HG03460 (cell line): Measurements from ENCODE around the gene ELOB.

Experiments
- ATAC-seq: cut with Tn5 transposase; IDR thresholded peaks from one replicate; pipeline ENCODE4 v1.9.1; 2021; ENCODE audit not compliant: unreplicated experiment

Gene ELOB

DNA sequence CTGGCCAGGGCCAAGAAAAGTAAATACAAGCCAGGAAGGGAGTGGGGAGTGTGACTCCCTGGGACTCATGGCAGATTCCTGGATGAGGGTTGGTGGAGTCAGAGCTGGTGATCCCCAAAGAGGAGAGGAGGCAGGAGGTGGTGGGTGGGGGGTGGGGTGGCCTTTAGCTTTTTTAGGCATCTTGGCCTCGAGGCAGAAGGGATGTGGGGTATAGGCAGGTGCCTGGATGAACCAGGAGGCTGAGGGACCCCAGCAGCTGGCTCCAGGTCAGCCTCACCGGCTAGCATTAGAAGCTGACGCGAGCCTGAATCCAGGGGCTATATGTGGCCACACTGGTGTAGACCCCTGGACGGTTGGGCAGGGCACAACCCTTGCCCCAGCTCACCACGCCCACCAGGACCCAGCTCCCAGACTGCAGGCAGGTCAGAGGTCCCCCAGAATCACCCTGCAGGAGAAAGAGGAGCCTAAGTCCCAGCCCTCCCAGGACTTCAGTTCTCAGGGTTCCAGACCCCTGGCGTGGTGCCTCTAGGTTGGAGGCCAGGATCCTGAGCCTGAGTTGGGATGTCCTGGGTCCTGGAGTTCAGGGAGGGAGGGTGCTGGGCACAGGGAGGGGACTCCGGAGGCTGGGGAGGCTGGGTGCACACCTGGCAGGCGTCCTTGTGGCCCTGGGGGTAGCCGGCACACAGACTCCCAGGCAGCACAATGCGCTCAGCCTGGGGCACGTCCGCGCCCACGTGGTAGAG, 7.4 kb upstream of the ELOB start:
- no peak for ATAC-seq

DNA sequence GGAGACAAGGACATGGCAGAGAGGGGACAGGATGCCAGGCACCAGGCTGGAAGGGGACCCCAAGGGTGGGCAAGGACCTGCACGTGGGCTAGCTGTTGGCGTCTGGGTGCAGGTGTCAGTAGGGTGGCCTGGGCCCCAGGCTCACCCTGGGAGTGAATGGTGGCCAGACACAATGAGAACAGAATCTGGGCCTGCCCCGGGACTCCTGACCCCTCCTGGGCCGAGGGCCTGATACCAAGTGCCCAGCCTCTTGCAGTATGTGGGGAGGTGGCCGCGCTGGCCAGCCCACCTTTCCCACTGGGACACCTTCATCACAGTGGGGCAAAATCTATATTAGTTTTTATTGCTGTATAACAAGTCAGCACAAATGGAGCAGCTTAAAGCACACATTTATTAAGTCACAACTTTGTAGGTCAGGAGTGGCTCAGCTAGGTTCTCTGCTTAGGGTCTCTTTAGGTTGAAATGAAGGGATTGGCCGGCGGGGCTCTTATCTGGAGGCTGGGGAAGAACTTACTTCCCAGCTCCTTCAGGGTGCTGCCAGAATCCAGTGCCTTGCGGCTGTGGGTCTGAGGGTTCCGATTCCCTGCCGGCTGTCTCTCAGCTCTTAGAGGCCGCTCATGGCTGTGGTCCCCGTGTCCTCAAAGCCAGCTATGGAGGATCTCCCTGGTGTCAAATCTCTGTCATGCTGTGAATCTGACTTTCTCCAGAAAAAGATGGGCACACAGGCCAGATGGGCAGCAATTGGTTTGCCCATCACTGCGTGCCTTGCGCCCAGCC, 6.7 kb upstream of the ELOB start:
- no peak for ATAC-seq

DNA sequence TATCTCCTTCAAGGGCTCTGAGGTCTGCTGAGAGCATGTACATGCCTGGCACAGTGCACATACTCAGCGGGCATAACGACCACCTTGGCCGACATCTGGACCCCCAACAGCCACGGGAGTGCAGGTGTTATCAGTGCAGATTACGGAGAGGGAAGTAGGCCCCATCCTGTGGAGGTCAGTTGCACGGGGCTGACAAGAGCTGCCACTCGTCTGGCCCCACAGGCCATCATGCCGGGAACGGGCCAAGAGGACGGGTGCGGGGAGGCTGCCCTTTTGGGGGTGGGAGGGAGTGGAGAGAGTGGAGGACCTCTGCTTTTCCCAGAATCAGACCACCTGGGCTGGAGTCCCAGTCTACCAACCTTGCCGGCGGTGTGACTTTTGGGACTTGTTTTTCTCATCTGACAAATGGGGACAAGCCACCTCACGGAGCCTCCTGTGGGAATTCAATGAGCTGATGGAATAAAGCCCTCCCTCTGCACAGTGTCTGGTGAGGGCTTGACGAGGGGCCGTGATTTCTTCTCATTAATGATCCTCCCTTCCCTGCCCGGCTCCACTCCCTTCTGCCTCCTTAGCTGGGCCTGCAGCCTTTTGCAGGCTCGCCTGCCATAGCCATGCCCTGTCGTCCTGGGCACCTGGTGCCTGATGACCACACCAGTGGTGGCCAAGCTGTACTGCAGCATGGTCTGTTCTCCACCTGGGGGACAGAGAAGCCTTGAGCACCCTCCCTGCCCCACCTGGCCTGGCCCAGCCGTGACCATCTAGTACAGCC, 5.7 kb upstream of the ELOB start:
- ATAC-seq: no peak

DNA sequence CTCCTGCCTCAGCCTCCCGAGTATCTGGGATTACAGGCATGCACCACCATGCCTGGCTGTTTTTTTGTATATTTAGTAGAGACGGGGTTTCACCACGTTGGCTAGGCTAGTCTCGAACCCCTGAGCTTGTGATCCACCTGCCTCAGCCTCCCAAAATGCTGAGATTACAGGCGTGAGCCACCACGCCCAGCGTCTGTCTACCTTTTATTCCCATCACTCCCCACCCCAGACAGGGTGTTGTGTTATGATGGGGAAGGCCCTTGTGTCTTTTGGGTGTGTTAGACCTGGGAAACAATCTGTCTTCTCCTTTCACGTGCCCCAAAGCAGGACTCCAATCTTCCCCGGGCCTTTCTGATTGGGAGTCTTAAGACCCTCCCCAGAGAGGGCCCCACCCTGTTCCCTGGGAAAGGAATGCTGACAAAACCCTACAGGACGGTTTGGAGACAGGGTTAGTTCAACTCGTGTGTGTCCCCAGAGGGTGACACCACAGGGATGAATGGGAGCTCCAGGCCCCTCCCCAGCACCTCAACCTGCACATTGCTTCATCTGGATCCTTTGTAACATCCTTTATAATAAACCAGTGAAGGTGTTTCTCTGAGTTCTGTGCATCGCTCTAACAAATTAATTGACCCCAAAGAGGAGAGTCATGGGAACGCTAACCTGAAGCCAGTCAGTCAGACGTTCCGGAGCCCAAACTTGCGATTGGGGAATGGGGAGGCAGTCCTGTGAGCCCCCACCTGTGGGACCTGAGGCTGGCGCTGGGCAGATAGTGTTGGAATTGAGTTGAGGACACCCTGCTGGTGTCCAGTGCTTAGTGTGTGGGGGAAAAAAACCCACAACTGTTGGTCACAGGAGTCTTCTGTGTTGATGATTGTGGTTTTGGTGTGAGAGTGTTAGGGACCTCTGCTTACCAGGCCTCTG, 3.2 kb upstream of the ELOB start:
- no peak for ATAC-seq

DNA sequence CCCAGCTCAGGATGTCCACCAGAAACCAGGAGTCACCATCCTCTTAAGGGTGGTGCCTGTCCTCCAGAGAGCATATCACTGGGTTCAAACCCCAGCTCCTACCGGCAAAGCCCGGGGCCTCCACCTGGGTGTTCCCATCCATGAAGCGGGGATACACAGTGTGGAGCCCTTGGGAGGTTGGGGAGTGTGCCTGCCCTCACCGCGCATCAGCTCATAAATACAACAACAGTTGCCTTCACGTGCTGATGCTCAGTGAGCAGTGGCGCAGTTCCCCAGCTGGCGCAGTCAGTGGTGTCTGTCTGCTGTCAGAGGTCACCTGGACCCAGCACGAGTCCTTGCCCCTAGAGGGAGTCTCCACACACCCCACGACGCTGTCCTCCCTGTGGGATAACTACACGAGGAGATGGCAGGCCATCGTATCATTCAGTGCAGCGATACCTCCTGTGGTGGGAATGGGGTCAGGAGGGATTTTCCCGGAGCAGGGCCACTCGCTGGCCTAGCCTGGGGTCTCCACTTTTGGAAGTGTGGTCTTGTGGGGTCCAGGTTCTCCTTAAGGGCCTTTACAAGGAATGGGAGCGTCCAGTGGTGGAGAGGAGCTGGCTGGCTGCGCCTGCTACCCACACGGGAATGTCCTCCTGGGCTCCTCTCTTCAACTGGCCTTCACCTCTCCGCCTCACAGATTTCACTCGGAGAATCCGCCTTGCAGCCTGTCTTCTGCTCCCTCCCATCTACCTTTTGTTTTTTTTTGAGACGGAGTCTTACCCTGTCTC, 2.3 kb upstream of the ELOB start:
- ATAC-seq: no peak

DNA sequence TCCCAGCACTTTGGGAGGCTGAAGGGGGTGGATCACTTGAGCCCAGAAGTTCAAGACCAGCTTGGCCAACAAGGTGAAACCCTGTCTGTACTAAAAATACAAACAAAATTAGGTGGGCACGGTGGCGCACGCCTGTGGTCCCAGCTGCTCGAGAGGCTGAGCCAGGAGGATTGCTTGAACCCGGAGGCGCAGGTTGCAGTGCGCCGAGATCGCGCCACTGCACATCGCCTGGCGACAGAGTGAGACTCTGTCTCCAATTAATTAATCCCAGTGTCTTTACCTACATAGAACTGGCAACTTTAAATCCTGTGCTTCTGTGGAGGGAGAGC, 1.5 kb upstream of the ELOB start:
- no peak for ATAC-seq

DNA sequence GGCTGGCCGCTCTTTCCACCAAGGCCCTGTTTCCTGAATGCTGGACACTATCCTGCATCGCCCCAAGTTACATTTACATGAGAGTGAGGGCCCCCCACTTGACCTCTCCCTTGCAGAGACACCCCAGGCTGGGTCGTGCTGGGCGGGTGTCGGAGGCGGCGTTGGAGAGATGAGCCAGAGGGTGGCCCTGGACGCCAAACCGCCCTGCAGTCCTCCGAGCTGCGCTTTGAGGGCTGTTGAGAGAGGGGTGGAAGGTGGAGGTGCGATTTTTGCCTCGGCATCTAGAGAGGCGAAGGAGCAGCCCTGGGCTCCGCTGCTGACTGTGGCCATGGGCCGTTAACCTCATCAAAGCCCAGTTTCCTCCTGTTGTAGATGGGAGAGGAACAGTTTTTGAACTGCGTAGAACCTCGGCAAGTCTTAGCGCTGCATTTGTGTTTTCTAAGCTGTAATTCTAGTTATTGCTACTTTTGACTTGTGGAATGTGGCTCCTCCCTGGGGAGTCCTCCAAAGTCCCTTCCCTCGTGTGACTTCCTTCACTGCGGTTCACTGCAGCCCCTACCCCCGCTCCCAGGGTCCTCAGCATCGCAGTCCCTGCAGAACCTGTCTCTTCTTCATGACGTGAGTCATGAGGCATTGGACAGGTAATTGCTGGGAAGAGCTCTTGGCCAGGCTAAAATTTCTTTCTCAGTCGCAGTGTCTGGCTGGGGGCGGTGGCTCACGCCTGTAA, 986 bp upstream of the ELOB start:
- no peak for ATAC-seq

DNA sequence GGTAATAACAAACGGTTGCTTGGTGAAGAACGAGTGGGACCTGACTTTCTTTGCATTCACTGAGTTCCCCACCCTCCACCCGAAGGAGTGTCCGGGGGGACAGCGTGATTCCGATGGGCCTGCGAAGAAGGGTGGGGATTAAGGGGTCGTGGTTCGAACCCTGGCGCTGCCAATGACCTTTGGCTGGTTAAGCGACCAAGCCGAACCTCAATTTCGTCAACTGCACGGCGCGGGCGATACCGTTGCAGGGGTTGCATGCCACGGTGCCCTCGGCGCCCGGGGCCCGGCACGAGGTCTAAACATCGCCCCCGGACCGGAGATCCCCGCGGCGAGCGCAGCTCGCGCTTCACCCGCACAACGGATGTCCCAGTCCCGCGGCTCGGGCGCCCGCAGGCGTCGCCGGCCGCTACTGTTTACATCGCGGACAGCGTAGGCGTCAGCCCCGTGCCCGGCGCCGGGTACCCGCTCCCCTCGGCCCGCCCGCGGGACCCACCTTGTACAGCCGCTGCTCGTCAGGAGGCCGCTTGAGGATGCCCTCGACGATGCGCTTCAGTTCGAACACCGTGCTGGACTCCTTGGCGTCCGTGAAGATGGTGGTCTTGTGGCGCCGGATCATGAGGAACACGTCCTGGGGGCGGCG, 460 bp downstream of the ELOB start:
- ATAC-seq: peak; percentile 26

DNA sequence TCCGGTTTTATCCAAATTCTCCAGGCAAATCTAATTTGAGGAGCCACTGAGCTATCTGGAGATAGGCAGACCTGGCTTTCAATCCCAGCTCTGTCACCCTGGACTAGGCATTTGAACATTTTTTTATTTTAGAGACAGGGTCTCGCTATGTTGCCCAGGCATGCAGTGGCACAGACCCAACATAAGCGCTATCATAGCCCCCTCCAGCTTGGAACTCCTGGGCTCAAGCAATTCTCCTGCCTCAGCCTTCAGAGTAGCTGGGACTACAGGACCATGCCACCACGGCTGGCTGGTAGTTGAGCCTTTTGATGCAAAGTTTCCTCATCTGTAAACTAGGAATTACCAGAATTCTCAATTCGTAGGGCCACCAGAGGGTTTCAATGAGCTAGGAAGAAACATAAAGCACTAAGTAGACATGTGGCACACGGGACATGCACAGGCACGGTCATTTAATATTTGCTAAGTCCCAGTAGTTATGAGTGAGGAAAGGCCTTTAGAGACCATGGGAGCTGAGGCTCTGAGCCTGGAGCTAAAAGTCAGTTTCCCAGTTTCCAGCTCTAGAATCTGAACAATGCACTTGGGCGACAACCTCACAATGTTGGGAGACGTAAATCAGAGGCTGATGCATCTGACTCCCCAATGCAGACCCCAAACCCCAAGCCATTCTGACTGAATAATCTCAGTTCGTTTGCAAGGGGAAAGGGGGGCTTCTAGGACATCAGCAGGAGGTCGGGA, 1.1 kb downstream of the ELOB start:
- no peak for ATAC-seq

DNA sequence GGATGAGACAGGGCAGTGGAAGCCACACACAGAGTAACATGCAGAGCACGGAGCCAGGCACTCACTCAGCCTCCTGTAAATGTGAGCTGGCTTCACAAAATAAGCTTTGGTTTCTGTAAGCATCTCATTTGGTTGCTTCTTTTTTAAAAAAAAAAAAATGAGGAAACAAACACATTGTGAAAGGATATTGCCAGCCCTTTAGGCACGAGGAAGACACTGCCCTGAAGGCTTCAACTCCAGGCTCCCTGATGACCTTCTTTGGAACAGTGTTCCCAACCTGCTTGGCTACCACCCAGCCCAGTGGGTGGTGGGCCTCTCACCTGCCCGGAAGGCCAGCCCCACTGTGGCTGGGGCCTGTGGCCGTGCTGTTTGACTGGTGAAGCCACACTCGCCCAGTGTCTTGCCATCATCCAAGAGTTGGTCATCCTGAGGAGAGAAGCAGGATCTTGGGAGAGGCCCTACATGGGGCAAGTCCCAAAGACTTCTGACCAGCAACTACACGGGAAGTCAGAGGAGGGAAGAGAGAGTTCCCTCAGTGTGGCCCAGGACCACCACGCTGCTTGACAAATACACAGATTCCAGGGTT, 1.9 kb downstream of the ELOB start:
- ATAC-seq: no peak

DNA sequence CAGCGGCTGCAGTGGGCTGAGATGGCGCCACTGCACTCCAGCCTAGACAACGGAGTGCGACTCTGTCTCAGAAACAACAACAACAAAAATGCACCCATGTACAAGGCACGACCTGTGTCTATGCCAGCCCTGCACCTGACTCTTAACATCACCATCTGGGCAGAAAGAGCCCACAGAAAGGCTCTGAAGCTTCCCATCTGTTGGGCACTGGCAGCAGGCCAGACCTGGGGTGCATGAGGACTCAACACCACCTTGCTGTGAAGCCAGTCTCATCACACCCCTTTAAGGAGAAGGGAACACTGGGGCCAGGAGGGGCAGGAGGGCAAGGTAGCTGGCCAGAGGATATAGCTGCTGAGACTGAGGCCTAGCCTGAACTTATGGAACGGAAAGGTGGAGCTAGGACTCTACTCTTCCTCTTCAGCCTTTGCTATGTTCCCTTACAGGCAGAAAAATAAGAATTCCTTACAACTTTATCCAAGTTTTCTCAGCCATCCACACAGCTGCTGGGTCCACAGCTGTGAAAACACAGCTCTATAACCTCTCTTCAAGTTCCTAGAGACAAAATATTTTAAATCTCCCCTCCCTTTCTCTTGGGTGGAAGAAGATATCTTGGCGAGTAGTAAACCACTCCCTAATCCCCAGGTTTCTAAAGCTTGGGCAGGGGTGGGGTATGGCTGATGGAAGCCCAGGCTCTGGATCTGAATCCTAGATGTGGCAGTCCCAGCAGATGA, 2.8 kb downstream of the ELOB start:
- no peak for ATAC-seq

DNA sequence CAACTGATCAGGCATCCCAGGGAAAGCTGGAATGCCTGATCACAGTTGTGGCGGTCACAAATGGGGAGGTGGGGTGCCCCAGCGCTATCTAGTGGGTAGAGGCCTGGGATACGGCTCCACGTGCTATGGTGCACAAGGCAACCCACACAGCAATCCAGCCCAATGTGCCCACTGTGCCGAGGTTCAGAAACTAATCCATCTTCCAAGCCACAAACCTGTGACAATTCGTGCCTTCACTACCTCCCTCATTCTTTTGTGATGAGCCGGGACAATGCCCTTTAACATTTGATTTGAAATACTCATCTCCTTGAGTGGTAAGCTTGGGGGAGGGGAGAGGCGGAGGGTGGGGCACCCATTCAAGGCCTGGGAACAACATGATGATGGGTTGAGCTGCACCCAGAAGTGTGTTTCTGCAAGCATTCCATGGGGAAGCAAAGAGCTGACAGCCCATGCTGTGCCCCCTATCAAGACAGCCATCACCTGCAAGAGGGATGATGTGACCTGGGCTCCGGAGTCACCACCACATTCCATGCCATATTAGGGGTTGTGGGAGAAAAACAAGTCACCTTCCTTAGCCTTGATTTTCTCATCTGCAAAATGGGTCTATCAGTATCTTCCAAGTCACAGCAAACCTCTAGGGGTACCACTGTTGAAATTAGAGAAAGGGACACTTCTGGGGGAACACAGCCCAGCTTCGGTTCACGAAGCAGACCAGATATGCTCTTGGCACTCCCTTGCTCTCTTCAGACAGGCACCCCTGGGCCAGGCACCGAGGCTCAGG, 3.7 kb downstream of the ELOB start:
- no peak for ATAC-seq

DNA sequence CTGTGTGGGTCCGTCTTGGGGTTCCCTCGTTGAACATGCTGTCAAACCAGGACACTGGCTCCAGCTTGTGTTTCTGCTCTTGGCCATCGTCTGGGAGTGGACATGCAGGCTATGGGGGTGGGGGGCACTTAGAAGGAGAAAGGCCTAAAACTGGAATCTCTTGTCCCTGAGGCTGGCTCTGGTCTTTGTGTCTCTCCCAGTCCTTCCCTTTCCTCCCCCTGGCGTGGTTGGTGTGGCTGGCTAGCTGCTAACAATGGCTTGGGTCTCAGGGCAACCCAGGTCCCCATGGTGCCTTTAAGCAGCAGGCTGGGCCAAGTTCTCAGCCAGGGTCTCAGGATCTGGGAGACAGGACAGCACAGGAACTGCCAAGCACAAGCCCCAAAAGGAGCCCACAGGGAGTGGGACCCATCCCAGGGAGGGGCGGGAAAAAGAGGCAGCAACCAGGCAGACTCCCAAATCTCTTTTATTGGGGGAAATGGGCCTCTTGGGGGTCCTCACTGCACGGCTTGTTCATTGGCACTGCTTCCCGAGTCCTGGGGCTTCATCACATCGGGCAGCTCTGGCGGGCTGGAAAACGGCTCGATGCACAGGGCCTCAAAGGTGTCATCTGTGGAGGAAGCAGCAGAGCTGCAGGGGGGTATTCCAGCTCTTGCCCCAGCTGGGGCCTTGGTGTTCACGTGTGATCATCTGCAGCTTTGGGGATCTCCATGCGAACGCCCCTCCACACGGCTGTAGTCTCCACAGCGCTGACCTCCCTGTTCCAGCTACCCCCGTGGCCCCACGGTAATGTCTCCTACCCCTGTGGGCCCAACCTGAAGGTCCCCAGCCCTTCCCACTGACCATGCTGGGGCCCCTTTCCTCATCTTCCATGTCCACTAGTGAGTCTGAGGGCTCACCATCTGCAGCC, 5.3 kb downstream of the ELOB start:
- no peak for ATAC-seq

DNA sequence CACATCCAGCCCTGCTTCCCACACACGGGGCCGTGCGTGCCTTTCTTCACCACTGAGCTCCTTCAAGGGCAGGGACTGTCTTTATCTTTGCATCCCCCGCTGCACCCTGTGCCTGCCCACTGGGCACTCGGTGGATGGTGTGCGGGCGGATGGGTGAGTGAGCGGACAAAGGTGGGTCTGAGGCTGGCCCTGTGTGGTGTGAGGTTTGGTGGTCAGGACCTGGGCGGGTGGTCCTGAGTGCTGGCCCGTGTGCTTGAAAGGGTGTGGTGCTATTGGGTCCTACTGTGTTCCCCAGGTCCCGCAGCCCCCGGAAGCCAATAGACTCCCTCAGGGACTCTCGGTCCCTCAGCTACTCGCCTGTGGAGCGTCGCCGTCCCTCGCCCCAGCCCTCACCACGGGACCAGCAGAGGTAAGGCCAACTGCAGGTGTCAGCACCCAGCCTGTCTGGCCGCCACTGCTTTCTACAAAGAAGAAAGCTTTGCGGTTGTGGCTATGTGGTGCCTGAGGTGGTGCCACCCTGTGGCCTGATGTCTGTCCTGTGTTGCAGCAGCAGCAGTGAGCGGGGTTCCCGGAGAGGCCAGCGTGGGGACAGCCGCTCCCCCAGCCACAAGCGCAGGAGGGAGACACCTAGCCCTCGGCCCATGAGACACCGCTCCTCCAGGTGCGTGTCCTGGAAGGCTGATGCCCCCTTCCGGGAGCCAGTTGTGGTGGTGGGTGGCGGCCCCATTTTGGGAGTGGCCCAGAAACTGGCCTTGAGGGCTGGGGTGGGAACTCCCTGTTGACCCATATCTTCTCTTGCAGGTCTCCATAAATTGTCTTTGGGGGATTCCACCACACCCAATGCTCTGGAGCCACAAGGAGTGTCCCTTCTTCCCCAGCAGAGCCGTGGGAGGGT, 6.8 kb downstream of the ELOB start:
- ATAC-seq: no peak

DNA sequence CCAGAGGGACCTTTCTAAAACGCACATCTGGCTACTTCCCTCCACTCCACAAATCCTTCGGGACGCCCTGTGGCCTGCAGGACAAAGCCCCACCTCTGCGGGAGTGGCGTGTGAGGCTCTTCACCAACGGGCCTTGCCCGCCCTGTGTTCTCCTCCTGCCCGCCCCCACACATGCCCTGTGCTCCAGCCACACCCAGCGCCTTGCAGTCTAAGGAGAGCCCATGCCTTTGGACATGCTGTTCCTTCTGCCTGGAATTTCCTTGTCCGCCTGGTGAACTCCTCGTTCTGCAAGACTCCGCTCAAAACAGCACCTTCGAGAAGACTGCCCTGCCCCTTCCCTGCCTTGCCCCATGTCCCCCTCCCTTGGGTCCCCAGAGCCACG, 7.4 kb downstream of the ELOB start:
- ATAC-seq: no peak
